LNCAP (cell line): ENCODE results near the gene OTUD1.

Experiments
- TF ChIP-seq, protein P1 (sequence below): fragments of 450-650 bp; IDR thresholded peaks from 2 replicates; pipeline ENCODE4 v1.5.1; 2017; ENCODE audit warnings: mild to moderate bottlenecking

The OTUD1 gene

DNA sequence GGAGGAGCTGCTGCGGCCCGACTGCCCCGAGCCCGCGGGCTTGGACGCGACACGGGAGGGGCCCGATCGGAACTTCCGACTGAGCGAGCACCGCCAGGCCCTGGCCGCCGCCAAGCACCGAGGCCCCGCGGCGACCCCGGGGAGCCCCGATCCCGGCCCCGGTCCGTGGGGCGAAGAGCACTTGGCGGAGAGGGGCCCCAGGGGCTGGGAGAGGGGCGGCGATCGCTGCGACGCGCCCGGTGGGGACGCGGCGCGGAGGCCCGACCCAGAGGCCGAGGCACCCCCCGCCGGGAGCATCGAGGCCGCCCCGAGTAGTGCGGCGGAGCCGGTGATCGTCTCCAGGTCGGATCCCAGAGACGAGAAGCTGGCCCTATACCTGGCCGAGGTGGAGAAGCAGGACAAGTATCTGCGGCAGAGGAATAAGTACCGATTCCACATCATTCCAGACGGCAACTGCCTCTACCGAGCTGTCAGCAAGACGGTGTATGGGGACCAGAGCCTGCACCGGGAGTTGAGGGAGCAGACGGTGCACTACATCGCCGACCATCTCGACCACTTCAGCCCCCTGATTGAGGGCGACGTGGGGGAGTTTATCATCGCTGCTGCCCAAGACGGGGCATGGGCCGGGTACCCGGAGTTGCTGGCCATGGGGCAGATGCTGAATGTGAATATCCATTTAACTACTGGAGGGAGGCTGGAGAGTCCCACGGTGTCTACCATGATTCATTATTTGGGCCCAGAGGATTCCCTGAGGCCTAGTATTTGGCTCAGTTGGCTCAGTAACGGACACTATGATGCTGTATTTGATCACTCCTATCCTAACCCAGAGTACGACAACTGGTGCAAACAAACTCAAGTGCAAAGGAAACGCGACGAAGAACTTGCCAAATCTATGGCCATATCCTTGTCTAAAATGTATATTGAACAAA is 1.4 kb downstream of the OTUD1 start:
- TF ChIP-seq, protein P1, sequence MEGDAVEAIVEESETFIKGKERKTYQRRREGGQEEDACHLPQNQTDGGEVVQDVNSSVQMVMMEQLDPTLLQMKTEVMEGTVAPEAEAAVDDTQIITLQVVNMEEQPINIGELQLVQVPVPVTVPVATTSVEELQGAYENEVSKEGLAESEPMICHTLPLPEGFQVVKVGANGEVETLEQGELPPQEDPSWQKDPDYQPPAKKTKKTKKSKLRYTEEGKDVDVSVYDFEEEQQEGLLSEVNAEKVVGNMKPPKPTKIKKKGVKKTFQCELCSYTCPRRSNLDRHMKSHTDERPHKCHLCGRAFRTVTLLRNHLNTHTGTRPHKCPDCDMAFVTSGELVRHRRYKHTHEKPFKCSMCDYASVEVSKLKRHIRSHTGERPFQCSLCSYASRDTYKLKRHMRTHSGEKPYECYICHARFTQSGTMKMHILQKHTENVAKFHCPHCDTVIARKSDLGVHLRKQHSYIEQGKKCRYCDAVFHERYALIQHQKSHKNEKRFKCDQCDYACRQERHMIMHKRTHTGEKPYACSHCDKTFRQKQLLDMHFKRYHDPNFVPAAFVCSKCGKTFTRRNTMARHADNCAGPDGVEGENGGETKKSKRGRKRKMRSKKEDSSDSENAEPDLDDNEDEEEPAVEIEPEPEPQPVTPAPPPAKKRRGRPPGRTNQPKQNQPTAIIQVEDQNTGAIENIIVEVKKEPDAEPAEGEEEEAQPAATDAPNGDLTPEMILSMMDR: no peak

DNA sequence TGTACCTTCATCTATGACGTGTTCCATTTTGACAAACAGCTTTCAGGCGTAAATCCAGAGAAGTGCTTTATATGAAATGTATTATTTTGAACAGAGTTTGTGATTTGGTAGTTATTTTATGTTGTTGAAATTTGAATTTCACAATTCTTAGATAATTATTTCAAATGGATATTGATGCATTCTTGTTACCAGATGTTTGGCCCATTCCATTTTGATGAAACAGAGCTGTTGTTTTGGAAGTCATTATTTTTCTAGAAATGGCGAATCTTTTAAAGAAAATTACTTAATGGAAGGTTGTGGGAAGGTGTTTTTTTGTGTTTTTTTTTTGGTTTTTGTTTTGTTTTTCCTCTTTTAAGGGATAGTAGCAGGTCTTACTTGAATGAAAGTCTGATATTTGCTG is 2.4 kb downstream of the OTUD1 start:
- TF ChIP-seq, protein P1: no peak

- TF ChIP-seq, protein P1: no peak
These were observed 4.1 kb downstream of the OTUD1 start for GRCh38 chr10:23442936-23443335.

GRCh38 chr10:23445591-23445990 is 6.7 kb downstream of the OTUD1 start:
- TF ChIP-seq, protein P1: no peak

GRCh38 chr10:23448323-23448722 is 9.4 kb downstream of the OTUD1 start:
- TF ChIP-seq, protein P1: no peak

DNA sequence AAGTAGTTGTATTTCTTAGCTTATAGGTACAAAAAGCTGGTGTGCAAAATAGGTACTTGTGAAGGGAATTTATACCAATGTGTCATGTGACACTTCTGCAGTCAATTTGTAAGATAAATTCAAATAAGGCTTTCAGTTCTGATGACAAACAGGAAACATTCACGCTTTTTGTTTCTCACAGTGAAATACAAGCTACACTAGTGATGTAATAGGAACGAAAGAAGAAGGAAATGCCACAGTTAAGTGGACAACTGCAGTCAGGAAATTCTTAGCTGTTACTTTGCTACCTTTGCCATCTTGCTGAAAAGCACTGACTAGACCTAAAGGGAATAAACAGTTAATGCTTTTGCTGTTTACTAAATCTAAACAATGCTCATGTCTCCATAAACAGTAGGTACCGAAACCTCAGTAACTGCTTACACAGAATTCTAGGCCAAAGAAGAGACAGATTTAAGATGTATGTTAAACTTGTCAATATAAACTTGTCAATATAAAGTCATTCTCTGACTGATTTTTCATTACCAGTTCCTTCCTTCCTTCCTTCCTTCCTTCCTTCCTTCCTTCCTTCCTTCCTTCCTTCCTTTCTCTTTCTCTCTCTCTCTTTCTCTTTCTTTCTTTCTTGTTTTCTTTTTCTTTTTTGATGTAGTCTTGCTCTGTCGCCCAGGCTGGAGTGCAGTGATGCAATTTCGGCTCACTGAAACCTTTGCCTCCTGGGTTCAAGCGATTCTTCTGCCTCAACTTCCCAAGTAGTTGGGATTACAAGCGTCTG is 10.1 kb downstream of the OTUD1 start:
- TF ChIP-seq, protein P1: no peak

GRCh38 chr10:23452033-23452655 is 13.3 kb downstream of the OTUD1 start:
- TF ChIP-seq, protein P1: no peak
